GM12878 (cell line): Measurements from ENCODE around the gene PFN4. TPM values are rescaled to one million over a fixed set of nuclear protein-coding genes. Genes with fewer than 3 reads are reported as not detected.

Experiments used
- ATAC-seq: fragments of 200-7000 bp; cut with Tn5 transposase; 3 replicates; pipeline ENCODE4 v1.9.1; 2020; ENCODE audit warnings: mild to moderate bottlenecking, moderate library complexity
- BruUV-seq: library from RNA; stranded (reverse); fragments of 400-500 nt; replicated peaks from 2 replicates; lab custom pipeline; 2021; lab: Mats Ljungman, UMichigan
- CTCF ChIA-PET: fragments of 300-600 bp; sonication (Branson Sonifier 250); formaldehyde crosslinking; extraction: SDS; loops from one replicate; lab custom pipeline; 2021; ENCODE audit warnings: inconsistent platforms; lab: Yijun Ruan, JAX
- POLR2A ChIA-PET: fragments of 350-600 bp; formaldehyde crosslinking; extraction: SDS; loops from one replicate; lab custom pipeline; 2021; ENCODE audit warnings: inconsistent platforms; lab: Charles Lee
- RAD21 ChIA-PET: fragments of 300-600 bp; sonication (Branson Sonifier 250); formaldehyde crosslinking; loops from one replicate; lab custom pipeline; 2023; ENCODE audit warnings: antibody characterized with exemption; ENCODE audit not compliant: unreplicated experiment; lab: Charles Lee
- SMC1A ChIA-PET: fragments of 300-600 bp; sonication (Branson Sonifier 250); formaldehyde crosslinking; loops from one replicate; lab custom pipeline; 2023; ENCODE audit not compliant: unreplicated experiment, uncharacterized antibody; lab: Charles Lee
- DNase-seq: peaks from one replicate; pipeline ENCODE4 v3.0.0-alpha.2; 2011; ENCODE audit warnings: low read depth, low spot score
- FAIRE-seq: peaks from 3 replicates; lab custom pipeline; 2011; peaks lifted over from hg19 to GRCh38; lab: Jason Lieb, UNC
- H2AFZ ChIP-seq: 2 replicates; pipeline ENCODE4 v1.6.0; 2011; ENCODE audit warnings: low read depth, low read length, control low read depth; ENCODE audit not compliant: control insufficient read depth
- H3K27ac ChIP-seq: 2 replicates; pipeline ENCODE4 v1.5.1; 2011; ENCODE audit warnings: control low read depth; ENCODE audit not compliant: control insufficient read depth, insufficient read depth
- H3K27me3 ChIP-seq, 2 experiments: replicated peaks in 1 of 2; 2 replicates each; pipeline versions ENCODE4 v1.6.0 to v1.6.1; 2011; ENCODE audit warnings: low read length in 1 of 2; ENCODE audit not compliant: control insufficient read depth in 2 of 2, insufficient read depth in 2 of 2
- H3K36me3 ChIP-seq, 2 experiments: 2 replicates each; pipeline ENCODE4 v1.5.1; 2011; ENCODE audit warnings: low read length in 1 of 2; ENCODE audit not compliant: control insufficient read depth in 2 of 2, insufficient read depth in 2 of 2
- H3K4me1 ChIP-seq: 2 replicates; pipeline ENCODE4 v1.6.1; 2011; ENCODE audit warnings: mild to moderate bottlenecking, low read length, moderate library complexity, mixed read lengths; ENCODE audit not compliant: control insufficient read depth, insufficient read depth
- H3K4me2 ChIP-seq: 2 replicates; pipeline ENCODE4 v1.6.0; 2011; ENCODE audit warnings: control low read depth; ENCODE audit not compliant: control insufficient read depth, insufficient read depth
- H3K4me3 ChIP-seq: fragments of 200-600 bp; sonication (generic); 2 replicates; pipeline ENCODE4 v1.5.1; 2016
- H3K79me2 ChIP-seq: 2 replicates; pipeline ENCODE4 v1.6.0; 2011; ENCODE audit warnings: low read length; ENCODE audit not compliant: control insufficient read depth, insufficient read depth
- H3K9ac ChIP-seq: 2 replicates; pipeline ENCODE4 v1.8.0; 2011; ENCODE audit warnings: low read length, control low read depth, mixed read lengths; ENCODE audit not compliant: control insufficient read depth, insufficient read depth
- H3K9me3 ChIP-seq: replicated peaks from 3 replicates; pipeline ENCODE4 v1.5.1; 2011; ENCODE audit warnings: mild to moderate bottlenecking, low read length; ENCODE audit not compliant: control insufficient read depth, insufficient read depth
- H4K20me1 ChIP-seq: 2 replicates; pipeline ENCODE4 v1.6.0; 2011; ENCODE audit not compliant: control insufficient read depth, insufficient read depth
- CEBPB ChIP-seq, 2 experiments: fragments of 150-350 bp in 1 of 2; IDR thresholded peaks; 2 replicates each; pipeline ENCODE4 v1.6.1; 2012 to 2014; ENCODE audit warnings: low read depth in 2 of 2, low read length in 2 of 2, borderline replicate concordance in 1 of 2, inconsistent platforms in 1 of 2
- KDM1A ChIP-seq: fragments of 200-600 bp; sonication (generic); IDR thresholded peaks from 2 replicates; pipeline ENCODE4 v1.6.1; 2016; ENCODE audit warnings: borderline replicate concordance
- MYB ChIP-seq: fragments of 150-350 bp; IDR thresholded peaks from 2 replicates; pipeline ENCODE4 v1.6.1; 2014; ENCODE audit warnings: mild to moderate bottlenecking, low read depth, low read length, borderline replicate concordance
- NFIC ChIP-seq: IDR thresholded peaks from 2 replicates; pipeline ENCODE4 v1.6.1; 2012; ENCODE audit warnings: low read depth, mild to moderate bottlenecking, inconsistent platforms, low read length, moderate library complexity
- NFYA ChIP-seq: IDR thresholded peaks from 2 replicates; pipeline ENCODE4 v1.6.1; 2011; ENCODE audit warnings: low read depth, mild to moderate bottlenecking, low read length, improper control_type of control experiment, borderline replicate concordance
- POLR2AphosphoS2 ChIP-seq: IDR thresholded peaks from 2 replicates; pipeline ENCODE4 v1.6.1; 2011; ENCODE audit warnings: low read depth, mild to moderate bottlenecking, low read length, improper control_type of control experiment, moderate library complexity
- WRNIP1 ChIP-seq: IDR thresholded peaks from 2 replicates; pipeline ENCODE4 v1.6.1; 2011; ENCODE audit warnings: low read depth, low read length, improper control_type of control experiment, borderline replicate concordance
- ZBED1 ChIP-seq: IDR thresholded peaks from 2 replicates; pipeline ENCODE4 v1.6.1; 2016; ENCODE audit warnings: borderline replicate concordance
- WGBS: methylation state at CpG from one replicate; pipeline ENCODE4 v1.1.6; 2016; ENCODE audit warnings: low lambda C conversion rate; ENCODE audit not compliant: insufficient replicate concordance, insufficient coverage; ENCODE audit errors: missing lambda C conversion rate; 5-methylcytosine and 5-hydroxymethylcytosine counted together
- in situ Hi-C: fragments of 300-500 bp; cut with MboI; formaldehyde crosslinking; loops from 9 replicates; pipeline ENCODE4 v1.14.3; 2018; ENCODE audit warnings: mixed read lengths
- intact Hi-C: fragments of 100-400 bp; cut with micrococcal nuclease; formaldehyde crosslinking; loops from one replicate; pipeline ENCODE4 v1.14.2; 2022; ENCODE audit not compliant: unreplicated experiment
- polyA plus RNA-seq, 11 experiments: library from polyadenylated mRNA; depleted of rRNA in 4 of 11; unstranded in 6 of 11; stranded (reverse) in 5 of 11; fragments of >200 nt; fragmentation: Nextera tagmentation in 4 of 11; fragmentation: Illumina TruSeq in 1 of 11; extraction: Ambion mirVana in 4 of 11; extraction: Trizol in 1 of 11; gene quantifications; 1 replicate in 1 of 11; 2 replicates in 10 of 11; pipeline versions ENCODE4 v1.2.1 to v1.2.3, GENCODE V29; 2011 to 2016; ENCODE audit warnings: inconsistent platforms in 2 of 11, missing spikeins in 2 of 11, low read depth in 1 of 11
- total RNA-seq, 4 experiments: library from RNA; depleted of rRNA in 3 of 4; stranded (reverse); fragments of >200 nt in 3 of 4; fragmentation: Illumina TruSeq in 1 of 4; extraction: Trizol in 1 of 4; gene quantifications; 2 replicates each; pipeline versions ENCODE4 v1.2.1 to v1.2.3, GENCODE V29; 2013 to 2021
- TF ChIP-seq, protein P1 (sequence below): fragments of 450-650 bp; IDR thresholded peaks from 2 replicates; pipeline ENCODE4 v1.6.1; 2016; ENCODE audit warnings: mild to moderate bottlenecking, moderate library complexity, borderline replicate concordance
- TF ChIP-seq, protein P2 (sequence below): IDR thresholded peaks from 2 replicates; pipeline ENCODE4 v1.6.1; 2012; ENCODE audit warnings: improper control_type of control experiment, low read depth, low read length; ENCODE audit not compliant: insufficient replicate concordance

Gene PFN4
- total and polyA plus RNA-seq, 10 of the 15 experiments (the other 5 are each of a cell fraction or from before 2014, with no cell fraction given): 0.12 to 2.1 (median 1.0) TPM

DNA sequence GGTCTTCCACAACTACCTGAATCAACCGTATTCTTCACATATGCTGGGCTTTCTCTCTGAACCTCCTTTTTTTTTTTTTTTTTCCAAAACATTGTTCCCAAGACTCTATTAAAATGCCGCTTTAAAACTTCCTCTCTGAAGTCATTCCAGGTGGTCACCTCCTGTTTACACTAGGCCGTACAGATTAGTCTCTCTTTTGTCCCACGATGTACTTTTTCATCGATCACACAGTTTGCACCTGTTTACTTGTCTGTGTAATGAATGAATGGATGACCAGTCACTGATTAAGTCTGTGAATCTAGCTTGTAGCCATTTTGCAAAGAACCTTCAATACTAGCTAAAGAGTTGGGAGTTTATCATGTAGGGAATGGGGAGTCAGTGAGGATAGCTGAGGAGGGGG, 35.0 kb upstream of the PFN4 start:
- ChIA-PET POLR2A (no interaction called here), RAD21 (no interaction called here), SMC1A (interaction anchor here (0.9 kb wide), 1 partner anchor 15 kb away, joined by 4 read pairs; no protein-coding TSS in a partner anchor), CTCF (interaction anchor here (1.0 to 2.9 kb wide), 2 partner anchors 10 to 74 kb away, joined by 3 to 7 read pairs; partner anchors contain the start of gene TP53I3)
- in situ Hi-C loops: no loop called here
- FAIRE-seq (no peak), DNase-seq (no peak), ATAC-seq (no peak)
- Histone ChIP-seq H3K4me1 (no peaks in the 10 kb centered on the region), H3K27me3 (no peaks in the 10 kb centered on the region), H3K4me2 (no peak overlapping the region), H3K27ac (no peak overlapping the region), H3K9me3 (no peaks in the 10 kb centered on the region), H3K36me3 (no peaks in the 10 kb centered on the region), H3K4me3 (no peak overlapping the region), H3K9ac (no peak overlapping the region), H3K79me2 (no peaks in the 10 kb centered on the region), H4K20me1 (no peaks in the 10 kb centered on the region), H2AFZ (no peak overlapping the region)
- intact Hi-C loops: no loop called here
- no TSS peak for BruUV-seq
- 97% methylated on average over 5 of the region's 5 CpGs for WGBS
- TF ChIP-seq MYB (no peak), NFIC (no peak), ZBED1 (no peak), POLR2AphosphoS2 (no peak), CEBPB (IDR thresholded peaks at IDR 0.05; ENCODE audit: borderline replicate concordance in 1 of 2, low read depth in 2 of 2, low read length in 2 of 2) (no peak), NFYA (no peak), KDM1A (no peak), WRNIP1 (no peak)
- TF ChIP-seq, protein P1, sequence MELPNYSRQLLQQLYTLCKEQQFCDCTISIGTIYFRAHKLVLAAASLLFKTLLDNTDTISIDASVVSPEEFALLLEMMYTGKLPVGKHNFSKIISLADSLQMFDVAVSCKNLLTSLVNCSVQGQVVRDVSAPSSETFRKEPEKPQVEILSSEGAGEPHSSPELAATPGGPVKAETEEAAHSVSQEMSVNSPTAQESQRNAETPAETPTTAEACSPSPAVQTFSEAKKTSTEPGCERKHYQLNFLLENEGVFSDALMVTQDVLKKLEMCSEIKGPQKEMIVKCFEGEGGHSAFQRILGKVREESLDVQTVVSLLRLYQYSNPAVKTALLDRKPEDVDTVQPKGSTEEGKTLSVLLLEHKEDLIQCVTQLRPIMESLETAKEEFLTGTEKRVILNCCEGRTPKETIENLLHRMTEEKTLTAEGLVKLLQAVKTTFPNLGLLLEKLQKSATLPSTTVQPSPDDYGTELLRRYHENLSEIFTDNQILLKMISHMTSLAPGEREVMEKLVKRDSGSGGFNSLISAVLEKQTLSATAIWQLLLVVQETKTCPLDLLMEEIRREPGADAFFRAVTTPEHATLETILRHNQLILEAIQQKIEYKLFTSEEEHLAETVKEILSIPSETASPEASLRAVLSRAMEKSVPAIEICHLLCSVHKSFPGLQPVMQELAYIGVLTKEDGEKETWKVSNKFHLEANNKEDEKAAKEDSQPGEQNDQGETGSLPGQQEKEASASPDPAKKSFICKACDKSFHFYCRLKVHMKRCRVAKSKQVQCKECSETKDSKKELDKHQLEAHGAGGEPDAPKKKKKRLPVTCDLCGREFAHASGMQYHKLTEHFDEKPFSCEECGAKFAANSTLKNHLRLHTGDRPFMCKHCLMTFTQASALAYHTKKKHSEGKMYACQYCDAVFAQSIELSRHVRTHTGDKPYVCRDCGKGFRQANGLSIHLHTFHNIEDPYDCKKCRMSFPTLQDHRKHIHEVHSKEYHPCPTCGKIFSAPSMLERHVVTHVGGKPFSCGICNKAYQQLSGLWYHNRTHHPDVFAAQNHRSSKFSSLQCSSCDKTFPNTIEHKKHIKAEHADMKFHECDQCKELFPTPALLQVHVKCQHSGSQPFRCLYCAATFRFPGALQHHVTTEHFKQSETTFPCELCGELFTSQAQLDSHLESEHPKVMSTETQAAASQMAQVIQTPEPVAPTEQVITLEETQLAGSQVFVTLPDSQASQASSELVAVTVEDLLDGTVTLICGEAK: no peak
- TF ChIP-seq, protein P2, sequence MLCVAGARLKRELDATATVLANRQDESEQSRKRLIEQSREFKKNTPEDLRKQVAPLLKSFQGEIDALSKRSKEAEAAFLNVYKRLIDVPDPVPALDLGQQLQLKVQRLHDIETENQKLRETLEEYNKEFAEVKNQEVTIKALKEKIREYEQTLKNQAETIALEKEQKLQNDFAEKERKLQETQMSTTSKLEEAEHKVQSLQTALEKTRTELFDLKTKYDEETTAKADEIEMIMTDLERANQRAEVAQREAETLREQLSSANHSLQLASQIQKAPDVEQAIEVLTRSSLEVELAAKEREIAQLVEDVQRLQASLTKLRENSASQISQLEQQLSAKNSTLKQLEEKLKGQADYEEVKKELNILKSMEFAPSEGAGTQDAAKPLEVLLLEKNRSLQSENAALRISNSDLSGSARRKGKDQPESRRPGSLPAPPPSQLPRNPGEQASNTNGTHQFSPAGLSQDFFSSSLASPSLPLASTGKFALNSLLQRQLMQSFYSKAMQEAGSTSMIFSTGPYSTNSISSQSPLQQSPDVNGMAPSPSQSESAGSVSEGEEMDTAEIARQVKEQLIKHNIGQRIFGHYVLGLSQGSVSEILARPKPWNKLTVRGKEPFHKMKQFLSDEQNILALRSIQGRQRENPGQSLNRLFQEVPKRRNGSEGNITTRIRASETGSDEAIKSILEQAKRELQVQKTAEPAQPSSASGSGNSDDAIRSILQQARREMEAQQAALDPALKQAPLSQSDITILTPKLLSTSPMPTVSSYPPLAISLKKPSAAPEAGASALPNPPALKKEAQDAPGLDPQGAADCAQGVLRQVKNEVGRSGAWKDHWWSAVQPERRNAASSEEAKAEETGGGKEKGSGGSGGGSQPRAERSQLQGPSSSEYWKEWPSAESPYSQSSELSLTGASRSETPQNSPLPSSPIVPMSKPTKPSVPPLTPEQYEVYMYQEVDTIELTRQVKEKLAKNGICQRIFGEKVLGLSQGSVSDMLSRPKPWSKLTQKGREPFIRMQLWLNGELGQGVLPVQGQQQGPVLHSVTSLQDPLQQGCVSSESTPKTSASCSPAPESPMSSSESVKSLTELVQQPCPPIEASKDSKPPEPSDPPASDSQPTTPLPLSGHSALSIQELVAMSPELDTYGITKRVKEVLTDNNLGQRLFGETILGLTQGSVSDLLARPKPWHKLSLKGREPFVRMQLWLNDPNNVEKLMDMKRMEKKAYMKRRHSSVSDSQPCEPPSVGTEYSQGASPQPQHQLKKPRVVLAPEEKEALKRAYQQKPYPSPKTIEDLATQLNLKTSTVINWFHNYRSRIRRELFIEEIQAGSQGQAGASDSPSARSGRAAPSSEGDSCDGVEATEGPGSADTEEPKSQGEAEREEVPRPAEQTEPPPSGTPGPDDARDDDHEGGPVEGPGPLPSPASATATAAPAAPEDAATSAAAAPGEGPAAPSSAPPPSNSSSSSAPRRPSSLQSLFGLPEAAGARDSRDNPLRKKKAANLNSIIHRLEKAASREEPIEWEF: no peak
